ENCODE data around the gene COX4I2.

- TF ChIP-seq CTCF (IDR thresholded peaks at IDR 0.05) (no peak), POLR2A (IDR thresholded peaks at IDR 0.05) (no peak), POLR2AphosphoS5 (IDR thresholded peaks at IDR 0.05) (no peak)
Measured at GRCh38 chr20:31638317-31638716, 605 bp downstream of the COX4I2 start.

Measured in breast epithelium (tissue), 3 donors.